Anterior cingulate cortex (tissue), 58 donors: ENCODE data around the gene DIPK1B.

ENCODE experiments used
- DNase-seq, 58 donors: peaks; one replicate each; lab custom pipeline; 2025; lab: John Stamatoyannopoulos, UW

Gene DIPK1B

GRCh38 chr9:136714893-136715274, 2.5 kb downstream of the DIPK1B start:
- DNase-seq, result no peak

GRCh38 chr9:136717399-136717798, 5.0 kb downstream of the DIPK1B start:
- DNase-seq, result no peak

DNA sequence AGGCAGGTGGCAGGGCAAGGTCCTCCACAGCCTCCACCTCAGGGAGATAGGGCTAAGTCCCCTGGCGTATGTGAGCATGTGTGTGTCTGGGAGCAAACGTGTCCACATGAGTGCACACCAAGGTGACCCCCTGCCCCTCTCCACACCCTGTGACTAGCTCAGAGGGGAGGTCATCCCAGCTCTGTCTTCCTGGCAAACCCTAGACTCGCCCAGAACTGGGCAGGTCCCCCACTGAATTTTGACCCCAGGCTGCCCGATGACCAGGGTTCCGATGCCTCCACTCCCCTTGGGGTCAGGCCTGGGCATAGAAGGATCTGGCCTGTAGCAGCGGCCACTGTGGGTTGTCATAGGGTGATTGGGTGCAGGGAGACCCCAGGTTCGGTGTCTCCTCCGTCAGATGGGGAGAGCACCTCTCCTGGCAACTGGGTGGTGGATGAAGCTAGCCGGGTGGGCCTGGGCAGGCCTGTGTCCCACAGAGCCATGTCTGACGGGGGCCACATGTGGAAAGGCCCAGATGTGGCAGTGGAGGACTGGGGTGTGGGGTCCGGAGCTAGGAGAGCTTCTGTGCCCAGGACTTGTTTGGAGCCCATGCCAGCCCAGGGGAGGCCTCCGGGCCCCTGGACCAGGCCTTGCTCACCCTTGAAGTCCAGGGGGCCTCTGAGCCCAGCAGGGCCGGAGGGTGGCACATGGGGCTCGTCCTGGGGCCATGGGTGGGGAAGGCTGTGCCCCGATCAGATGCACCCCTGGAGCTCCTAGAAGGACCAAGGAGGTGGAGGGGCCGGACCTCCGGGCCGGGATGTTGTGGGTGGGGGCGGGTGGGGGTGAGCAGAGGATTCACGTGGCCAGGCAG, 6.2 kb downstream of the DIPK1B start:
- DNase-seq, result no peak

DNA sequence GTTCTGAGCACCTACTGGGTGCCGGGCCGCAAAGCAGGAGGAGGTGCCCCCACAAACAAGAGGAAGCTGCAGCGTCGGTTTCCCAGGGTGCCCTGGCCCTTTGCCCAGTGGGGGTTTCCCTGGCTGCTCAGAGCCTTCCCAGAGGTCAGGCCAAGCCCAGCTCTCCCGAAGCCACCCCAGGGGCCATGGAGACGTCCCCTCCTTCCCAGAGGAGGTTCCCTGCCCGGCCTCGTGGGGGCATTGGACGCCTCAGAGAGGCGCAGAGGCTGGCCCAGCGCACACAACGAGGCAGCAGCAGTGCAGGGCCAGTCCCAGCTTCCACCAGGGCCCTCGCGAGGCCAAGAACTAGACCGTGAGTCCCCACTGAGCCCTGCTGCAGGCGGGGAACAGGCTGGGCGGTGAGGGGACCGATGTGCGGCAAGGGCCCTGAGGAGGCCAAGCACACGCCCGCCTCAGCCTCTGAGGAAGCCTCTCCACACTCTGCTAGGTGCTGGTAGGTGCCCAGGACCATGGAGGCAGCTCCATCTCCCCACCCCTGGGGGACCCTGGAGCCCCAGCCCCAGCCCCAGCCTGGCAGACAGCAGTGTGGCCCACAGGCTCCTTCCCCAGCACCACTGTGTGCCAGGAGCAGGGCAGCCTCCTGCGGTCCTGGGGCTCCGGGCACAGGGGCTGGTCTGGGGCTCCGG, 7.0 kb downstream of the DIPK1B start:
- peak in 1 of 58 donors; percentile 17 for DNase-seq

DNA sequence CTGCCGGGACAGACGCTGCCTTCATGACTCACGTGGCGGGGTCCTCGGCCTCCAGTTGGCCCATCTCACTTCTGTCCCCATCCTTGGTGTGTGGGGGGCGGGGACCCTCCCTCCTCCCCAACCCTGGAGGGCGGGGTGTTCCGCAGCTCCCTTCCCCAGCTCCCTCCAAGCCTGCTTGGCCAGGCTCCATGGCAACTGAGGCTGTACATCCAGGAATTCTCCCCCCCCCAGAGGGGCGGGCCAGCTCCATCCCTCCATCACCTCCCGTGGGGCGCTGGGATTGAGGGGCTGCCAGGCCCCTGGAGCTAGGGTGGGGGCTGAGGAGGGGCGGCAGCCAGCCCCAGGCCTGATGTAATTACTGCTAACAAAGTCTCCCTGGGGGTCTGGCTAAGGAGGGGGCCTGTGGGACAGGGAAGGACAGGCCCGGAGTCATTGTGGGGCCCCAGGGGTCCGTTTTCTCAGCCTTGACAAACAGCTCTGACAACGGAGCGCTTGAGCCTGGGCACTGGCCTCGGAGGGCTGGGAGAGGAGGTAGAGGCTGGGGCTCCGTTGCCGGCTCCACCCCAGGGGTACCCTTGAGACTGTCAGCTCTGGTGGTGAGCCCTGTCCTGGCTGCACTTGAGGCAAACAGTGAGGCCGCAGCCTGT, 8.0 kb downstream of the DIPK1B start:
- DNase-seq, result peak in 5 of 58 donors; percentile 17 to 30 (median 23)

- no peak for DNase-seq
These were observed 8.5 kb downstream of the DIPK1B start for GRCh38 chr9:136720898-136721338.

DNA sequence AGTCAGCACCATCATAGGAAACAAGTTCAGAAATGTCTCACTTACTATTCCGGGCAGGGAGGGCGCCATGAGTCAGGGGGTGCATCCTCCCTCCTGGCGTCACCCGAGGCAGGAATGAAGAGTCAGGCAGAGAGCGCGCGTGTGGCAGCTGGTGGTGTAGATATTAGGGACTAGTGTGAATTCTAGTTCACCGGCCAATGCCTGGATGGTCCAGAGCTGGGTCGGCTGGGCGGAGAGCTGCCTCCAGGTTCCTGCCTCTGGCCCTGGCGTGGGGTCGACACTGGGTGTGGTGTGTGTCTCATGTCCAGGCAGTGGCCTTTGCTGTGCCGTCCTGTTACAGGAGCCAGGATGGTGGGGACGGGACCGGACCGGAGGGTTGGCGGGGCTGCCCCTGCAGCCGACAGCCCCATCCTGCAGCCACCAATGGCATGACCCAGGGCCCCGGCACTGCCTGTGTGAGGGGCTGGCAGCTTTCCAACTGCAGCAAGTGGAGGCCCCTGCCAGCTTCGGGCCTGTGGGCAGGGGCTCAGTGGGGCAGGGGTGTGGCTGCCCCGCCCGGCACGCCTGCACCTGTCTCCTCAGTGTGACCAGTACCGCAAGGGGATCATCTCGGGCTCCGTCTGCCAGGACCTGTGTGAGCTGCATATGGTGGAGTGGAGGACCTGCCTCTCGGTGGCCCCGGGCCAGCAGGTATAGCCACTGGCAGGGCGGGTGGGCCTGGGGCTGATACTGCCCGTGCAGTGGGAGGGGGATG, 9.1 kb downstream of the DIPK1B start:
- peak in 1 of 58 donors; percentile 39 for DNase-seq

GRCh38 chr9:136722093-136722968, 10.0 kb downstream of the DIPK1B start:
- no peak for DNase-seq

DNA sequence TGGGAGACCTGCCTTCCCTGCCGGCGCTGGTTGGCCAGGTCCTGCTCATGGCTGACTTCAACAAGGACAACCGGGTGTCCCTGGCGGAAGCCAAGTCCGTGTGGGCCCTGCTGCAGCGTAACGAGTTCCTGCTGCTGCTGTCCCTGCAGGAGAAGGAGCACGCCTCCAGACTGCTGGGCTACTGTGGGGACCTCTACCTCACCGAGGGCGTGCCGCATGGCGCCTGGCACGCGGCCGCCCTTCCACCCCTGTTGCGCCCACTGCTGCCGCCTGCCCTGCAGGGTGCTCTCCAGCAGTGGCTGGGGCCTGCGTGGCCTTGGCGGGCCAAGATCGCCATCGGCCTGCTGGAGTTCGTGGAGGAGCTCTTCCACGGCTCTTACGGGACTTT, 10.6 kb downstream of the DIPK1B start:
- no peak for DNase-seq

DNA sequence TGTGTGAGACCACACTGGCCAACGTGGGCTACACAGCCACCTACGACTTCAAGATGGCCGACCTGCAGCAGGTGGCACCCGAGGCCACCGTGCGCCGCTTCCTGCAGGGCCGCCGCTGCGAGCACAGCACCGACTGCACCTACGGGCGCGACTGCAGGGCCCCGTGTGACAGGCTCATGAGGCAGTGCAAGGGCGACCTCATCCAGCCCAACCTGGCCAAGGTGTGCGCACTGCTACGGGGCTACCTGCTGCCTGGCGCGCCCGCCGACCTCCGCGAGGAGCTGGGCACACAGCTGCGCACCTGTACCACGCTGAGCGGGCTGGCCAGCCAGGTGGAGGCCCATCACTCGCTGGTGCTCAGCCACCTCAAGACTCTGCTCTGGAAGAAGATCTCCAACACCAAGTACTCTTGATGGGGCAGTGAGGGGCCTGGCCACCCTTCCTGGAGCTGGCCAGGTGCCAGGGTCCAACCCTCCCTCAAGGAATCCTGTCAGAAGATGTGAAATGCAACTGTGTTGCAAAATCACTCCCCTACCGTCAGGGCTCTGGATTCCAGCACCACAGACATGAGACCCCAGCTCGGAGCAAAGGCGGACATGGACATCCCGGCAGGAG, 11.1 kb downstream of the DIPK1B start:
- no peak for DNase-seq

DNA sequence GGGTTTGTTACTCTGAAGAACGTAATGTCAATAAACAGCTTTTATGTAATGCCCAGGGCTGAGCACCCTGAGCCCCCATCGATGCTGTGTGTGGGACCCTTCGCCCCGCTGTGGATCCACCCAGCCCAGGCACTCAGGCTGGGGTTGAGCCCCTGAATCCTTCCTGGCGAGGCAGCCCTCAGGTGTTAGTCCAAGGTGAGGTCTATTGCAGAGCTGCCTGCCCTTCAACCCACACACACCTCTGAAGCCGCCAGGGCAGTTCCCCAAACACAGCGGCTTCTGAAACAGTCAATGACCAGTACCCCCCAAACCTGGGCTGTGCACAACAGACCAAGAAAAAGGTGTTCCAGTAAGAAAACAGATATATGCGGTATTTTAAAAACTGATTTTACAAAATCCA, 11.6 kb downstream of the DIPK1B start:
- DNase-seq, result no peak

GRCh38 chr9:136724772-136725171, 12.4 kb downstream of the DIPK1B start:
- no peak for DNase-seq

GRCh38 chr9:136725612-136726011, 13.2 kb downstream of the DIPK1B start:
- DNase-seq, result no peak

DNA sequence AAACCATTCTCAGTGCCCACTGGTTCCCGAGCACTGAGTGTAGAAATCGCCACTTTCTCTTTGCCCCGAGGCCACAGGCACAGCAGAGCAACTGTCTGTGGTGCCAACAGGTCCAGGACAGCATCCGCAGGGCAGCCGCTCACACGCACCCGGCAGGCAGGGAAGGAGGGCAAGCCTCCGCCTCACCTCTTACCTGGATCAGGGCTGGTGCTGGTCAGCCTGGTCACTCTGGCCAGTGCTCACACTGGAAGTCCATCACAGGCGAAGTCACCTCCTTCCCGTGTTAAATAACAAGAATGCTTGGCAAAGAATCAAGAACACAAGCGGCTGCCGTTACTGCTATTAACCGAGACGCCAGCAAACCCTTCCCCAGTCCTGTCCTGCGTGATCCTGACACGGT, 13.7 kb downstream of the DIPK1B start:
- DNase-seq, result no peak

DNA sequence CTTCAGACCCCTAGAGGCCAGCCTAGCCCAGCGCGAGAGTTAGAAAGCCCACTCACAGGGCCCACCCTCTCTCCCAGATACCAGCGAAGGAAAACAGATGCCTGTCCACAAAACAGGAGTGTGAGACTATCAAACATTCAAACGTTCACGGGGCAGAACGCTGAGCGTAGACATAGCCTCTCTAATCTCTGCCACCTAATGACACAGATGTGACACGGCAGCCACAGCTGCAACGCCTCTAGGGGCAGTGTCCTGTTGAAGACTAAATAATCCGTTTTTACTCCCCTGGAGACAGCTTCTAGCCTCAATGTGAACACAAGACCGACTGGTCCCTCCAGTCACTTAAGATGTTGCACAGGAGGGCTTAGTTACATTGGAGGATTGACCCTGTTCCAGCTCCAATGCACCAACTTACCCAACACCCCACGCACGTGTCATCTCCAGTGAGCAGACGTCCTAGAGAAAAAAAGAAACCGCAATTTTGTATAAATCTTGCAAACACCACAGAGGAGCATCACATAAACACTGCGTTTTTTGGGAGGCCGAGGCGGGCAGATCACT, 14.3 kb downstream of the DIPK1B start:
- DNase-seq, result no peak

- peak; percentile 30 to 90 (median 79) for DNase-seq
These were observed 15.7 kb downstream of the DIPK1B start for GRCh38 chr9:136728080-136728547.

DNA sequence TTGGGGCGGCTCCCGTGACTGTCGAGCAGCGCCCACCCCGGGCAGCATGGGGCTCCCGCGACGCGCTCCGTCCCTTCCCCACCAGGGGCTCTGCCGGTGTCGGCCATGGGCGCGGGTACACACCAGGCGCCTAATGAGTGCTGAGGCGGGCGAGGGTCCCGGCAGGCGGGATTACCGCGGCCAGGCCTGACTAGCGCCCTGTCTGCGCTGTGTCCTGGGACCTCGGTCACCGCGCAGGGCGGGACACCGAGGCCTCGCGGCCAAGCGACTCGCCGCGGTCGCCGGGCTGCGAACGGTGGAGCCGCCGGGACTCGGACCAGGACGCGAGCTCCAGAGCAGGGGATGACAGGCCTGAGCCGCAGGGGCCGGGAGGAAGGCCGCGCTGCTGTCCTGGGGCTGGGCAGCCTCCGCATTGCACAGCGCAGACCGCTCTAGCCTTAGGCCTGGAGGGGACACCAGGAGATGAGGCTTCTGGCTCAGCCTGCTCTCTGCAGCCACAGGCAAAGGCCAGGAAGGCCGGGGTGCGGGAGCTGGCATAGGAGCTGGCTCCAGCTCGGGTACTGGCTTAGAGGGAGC, 16.3 kb downstream of the DIPK1B start:
- peak in 1 of 58 donors; percentile 13 for DNase-seq

DNA sequence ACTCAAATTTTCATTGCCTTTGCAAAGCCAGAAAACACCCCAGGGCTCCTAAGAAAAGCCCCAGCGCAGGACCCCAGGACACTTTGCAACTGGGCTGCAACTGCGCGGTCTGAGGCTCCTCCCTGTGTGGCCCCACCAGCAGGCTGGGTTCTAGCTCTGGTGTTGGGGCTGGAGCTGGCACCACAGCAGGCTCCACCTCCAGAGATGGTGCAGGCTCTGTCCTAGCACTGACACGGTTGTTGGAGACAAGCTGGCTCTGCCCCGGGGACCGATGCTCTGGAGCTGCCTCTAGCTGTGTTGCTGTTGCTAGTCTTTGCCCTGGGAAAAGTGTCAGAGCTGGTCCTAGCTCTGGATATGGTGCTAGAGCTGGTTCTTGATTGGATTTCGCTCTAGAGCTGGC, 16.8 kb downstream of the DIPK1B start:
- peak in 1 of 58 donors; percentile 42 for DNase-seq
